Hematopoietic multipotent progenitor cell treated with erythropoietin and hydrocortisone succinate and interleukin-3 and kit ligand, for 4 days (in vitro differentiated cells): ENCODE results near the gene F5.
"Not testable (repeated sequence)": the region's sequence is repeated elsewhere in the genome, so short reads cannot be mapped to it uniquely, and the experiment has no call there.

ENCODE experiments used
- DNase-seq: peaks from one replicate; pipeline ENCODE4 v3.0.0-alpha.2; 2015

F5 gene

GRCh38 chr1:169538998-169539871 is 47.0 kb downstream of the F5 start:
- DNase-seq, result no peak

GRCh38 chr1:169534653-169535052 is 51.6 kb downstream of the F5 start:
- no peak for DNase-seq

GRCh38 chr1:169533528-169534190 is 52.6 kb downstream of the F5 start:
- not testable (repeated sequence) for DNase-seq

GRCh38 chr1:169530448-169530847 is 55.8 kb downstream of the F5 start:
- no peak for DNase-seq

GRCh38 chr1:169529068-169529642 is 57.1 kb downstream of the F5 start:
- peak; percentile 38 for DNase-seq

- DNase-seq, result peak; percentile 52
Observed at GRCh38 chr1:169528215-169529067, 57.8 kb downstream of the F5 start.

DNA sequence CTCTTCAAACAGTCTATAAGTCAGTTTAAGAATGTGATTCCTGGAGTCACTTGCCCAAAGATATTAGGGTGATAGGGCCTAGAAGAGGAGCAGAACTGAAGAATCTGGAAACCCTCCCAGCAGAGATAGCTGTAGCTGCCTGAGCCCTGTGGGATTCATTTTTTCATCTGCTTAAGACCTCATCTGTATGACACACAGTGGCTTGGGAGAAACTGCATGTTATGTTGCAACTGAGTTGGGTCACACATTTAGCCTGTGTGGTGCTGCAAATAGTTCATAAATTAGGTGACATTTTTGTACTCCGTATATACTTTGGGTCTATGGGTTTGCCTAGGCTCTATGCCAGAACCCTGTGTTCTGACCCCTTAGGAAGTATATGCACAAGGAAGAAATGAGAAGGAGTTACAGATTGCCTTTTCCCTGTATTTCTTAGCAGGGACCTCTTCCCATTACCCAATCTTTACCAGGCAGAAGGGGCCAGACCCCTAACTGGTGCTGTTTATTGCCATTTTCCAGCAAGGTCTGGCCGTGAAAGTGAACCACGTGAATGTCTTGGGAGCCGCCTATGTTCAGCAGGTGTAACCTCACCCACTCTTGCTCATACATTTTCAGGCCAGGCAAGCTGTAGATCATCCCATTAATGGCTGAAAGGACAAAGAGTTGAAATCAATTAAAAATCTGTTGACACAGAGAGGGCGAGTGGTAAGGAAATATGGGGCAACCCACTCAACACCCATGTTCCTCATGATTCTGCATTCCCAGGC is 58.6 kb downstream of the F5 start:
- peak; percentile 35 for DNase-seq

GRCh38 chr1:169527001-169527400 is 59.3 kb downstream of the F5 start:
- DNase-seq, result no peak

- DNase-seq, result no peak
Observed at GRCh38 chr1:169526120-169526832, 60.0 kb downstream of the F5 start.

- no peak for DNase-seq
Observed at GRCh38 chr1:169525391-169525790, 60.9 kb downstream of the F5 start.

GRCh38 chr1:169523904-169524303 is 62.4 kb downstream of the F5 start:
- DNase-seq, result no peak

DNA sequence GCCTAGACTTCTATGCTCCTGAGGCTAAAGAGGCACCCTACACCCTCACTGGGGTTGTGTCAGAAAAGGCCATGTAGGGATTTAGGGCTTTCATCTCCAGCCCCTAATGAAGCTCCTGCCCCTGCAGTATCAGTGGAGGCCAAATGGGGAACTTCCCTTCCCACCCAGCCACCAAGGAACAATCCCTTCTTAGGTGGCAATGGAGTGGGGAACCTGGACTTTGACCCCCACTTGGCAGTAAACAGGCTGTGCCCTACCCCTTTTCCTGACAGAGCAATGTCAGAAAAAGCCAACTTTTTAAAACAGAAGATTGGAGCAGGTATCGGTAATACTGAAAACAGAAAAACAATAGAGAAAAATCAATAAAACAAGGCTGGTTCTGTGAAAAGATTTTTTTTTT is 65.1 kb downstream of the F5 start:
- no peak for DNase-seq

DNA sequence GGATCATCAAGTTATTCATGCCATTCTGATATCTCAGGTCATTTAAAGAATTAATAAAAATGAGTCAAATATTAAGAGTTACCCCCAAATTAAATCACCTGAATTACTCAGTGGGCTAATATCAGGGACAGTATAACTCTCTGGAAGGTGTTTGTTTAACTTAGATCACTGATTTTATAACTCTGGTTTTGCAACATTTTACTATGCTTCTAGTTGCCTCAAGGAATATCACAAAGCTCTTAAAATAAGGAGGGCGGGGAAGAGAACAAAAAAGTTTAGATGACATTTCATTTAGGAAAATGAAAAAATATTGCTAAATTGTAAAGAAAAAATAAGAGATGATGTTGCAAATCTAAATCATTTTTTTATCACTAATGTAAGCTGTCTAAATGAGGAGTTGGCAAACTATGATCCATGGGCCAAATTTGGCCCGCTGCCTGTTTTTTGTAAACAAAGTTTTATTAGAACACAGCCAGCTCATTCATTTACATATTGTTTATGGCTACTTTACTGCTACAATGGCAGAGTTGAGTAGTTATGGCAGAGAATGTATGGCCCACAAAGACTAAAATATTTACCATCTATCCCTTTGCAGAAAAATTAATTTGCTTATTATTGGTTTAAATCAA is 68.6 kb downstream of the F5 start:
- DNase-seq, result no peak

- no peak for DNase-seq
Observed at GRCh38 chr1:169515641-169516040, 70.6 kb downstream of the F5 start.

- no peak for DNase-seq
Observed at GRCh38 chr1:169514566-169515270, 71.6 kb downstream of the F5 start.

DNA sequence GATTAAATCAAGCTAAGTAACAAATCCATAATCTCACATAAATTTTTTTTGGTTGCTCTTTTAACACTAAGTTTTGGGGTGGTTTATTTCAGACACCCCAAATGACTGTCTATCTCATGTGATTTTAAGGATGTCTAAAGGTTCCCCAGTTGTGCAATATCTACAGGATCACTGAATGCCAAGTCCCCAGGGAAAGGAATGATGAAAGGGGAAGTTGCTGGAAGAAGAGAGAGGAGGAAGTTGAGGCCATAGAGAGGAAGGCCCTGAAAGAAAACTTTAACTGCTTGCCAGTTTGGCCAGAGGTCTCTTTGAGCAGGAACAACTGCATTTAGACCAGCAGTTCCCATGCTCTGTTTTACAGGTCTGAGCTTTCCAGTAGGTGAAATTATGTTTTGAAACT is 73.1 kb downstream of the F5 start:
- peak; percentile 47 for DNase-seq

GRCh38 chr1:169511316-169512005 is 74.8 kb downstream of the F5 start:
- DNase-seq, result no peak

DNA sequence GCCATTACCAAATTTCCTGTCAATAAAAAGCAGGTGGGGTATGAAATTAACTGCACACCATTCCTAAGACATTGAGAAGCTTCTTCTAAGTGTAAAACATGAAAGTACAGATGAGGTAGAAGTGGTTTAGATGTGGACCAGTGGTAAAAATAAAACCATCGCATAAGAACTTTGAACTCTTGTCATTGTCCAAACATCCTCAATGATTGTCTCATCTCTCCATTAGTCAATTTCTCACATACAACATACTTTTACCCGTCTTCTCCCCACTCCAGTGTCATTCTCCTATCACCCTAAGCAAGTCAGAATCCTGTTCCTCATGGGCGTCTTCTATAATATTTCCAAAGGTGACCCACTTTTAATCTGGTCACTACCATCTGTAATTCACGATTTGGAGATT is 76.2 kb downstream of the F5 start:
- no peak for DNase-seq

DNA sequence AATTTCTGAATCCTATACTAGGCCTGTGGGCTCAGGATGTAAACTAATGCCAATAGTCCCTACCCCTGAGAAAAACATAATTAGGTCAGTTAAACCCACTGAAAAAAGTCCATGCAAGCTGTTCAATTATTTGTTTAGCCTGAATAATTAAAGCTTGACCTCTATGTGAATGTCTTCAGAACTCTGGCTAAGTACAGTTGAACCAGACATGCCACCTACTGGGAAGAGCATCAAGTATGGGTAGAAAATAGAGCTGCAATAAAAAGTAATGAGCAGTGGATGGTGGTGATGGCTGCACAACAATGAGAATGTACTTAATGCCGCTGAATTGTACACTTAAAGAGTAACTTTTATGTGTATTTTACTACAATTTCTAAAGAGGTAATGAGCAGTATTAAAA is 76.9 kb downstream of the F5 start:
- DNase-seq, result peak; percentile 40
